Smooth muscle cell of the brain vasculature (primary cell): ENCODE data around the gene BMP2.

Experiments used
- DNase-seq: peaks from one replicate; pipeline ENCODE4 v3.0.0-alpha.2; 2012; ENCODE audit warnings: low read depth, low spot score

Gene BMP2

GRCh38 chr20:6767536-6768227 is at the start of gene BMP2:
BMP2 (plus strand) TSS chr20:6767686; CDS start chr20:6770127, 2,441 bp downstream.
- no peak for DNase-seq

- DNase-seq = no peak
Observed at GRCh38 chr20:6718662-6719368, 48.7 kb upstream of the BMP2 start.

- no peak for DNase-seq
Observed at GRCh38 chr20:6719369-6719721, 48.1 kb upstream of the BMP2 start.

GRCh38 chr20:6726761-6727160 is 40.7 kb upstream of the BMP2 start:
- DNase-seq = no peak

GRCh38 chr20:6730672-6731328 is 36.7 kb upstream of the BMP2 start:
- no peak for DNase-seq

- no peak for DNase-seq
Observed at GRCh38 chr20:6732001-6732447, 35.5 kb upstream of the BMP2 start.

- no peak for DNase-seq
Observed at GRCh38 chr20:6732851-6733250, 34.6 kb upstream of the BMP2 start.

GRCh38 chr20:6733965-6734364 is 33.5 kb upstream of the BMP2 start:
- DNase-seq = no peak

GRCh38 chr20:6735942-6736845 is 31.3 kb upstream of the BMP2 start:
- no peak for DNase-seq

GRCh38 chr20:6739406-6739805 is 28.1 kb upstream of the BMP2 start:
- DNase-seq = no peak

GRCh38 chr20:6740096-6740495 is 27.4 kb upstream of the BMP2 start:
- no peak for DNase-seq

- no peak for DNase-seq
Observed at GRCh38 chr20:6744180-6744579, 23.3 kb upstream of the BMP2 start.

GRCh38 chr20:6744805-6745204 is 22.7 kb upstream of the BMP2 start:
- no peak for DNase-seq

- DNase-seq = no peak
Observed at GRCh38 chr20:6746901-6747609, 20.4 kb upstream of the BMP2 start.

GRCh38 chr20:6750438-6750837 is 17.0 kb upstream of the BMP2 start:
- DNase-seq = no peak

- DNase-seq = no peak
Observed at GRCh38 chr20:6756693-6757595, 10.5 kb upstream of the BMP2 start.

GRCh38 chr20:6764619-6765018 is 2.9 kb upstream of the BMP2 start:
- DNase-seq = no peak

GRCh38 chr20:6765469-6766058 is 1.9 kb upstream of the BMP2 start:
- peak; percentile 41 for DNase-seq

GRCh38 chr20:6766433-6766832 is 1.1 kb upstream of the BMP2 start:
- no peak for DNase-seq

GRCh38 chr20:6767126-6767535 is 355 bp upstream of the BMP2 start:
- DNase-seq = no peak
